Gastroesophageal sphincter (tissue), 3 donors: ENCODE measurements around the gene BORCS5.

Experiments
- CTCF ChIP-seq, 4 experiments: fragments of 200-600 bp in 2 of 4; fragments of 450-650 bp in 2 of 4; sonication (generic) in 1 of 4; IDR thresholded peaks; one replicate each; pipeline ENCODE4 v1.5.1; 2017 to 2019; ENCODE audit warnings: antibody characterized with exemption in 4 of 4, mild to moderate bottlenecking in 2 of 4, moderate library complexity in 2 of 4
- EP300 ChIP-seq: sonication (generic); formaldehyde crosslinking; IDR thresholded peaks from one replicate; pipeline ENCODE4 v1.6.1; 2017; ENCODE audit warnings: antibody characterized with exemption, mild to moderate bottlenecking
- POLR2A ChIP-seq, 2 donors: fragments of 450-650 bp; IDR thresholded peaks; one replicate each; pipeline ENCODE4 v1.6.1; 2017; ENCODE audit warnings: antibody characterized with exemption in 2 of 2, mild to moderate bottlenecking in 2 of 2, moderate library complexity in 1 of 2
- POLR2AphosphoS5 ChIP-seq: sonication (generic); formaldehyde crosslinking; IDR thresholded peaks from one replicate; pipeline ENCODE4 v1.6.1; 2017; ENCODE audit warnings: antibody characterized with exemption

- TF ChIP-seq POLR2A (IDR thresholded peaks at IDR 0.05) (no peak), CTCF (IDR thresholded peaks at IDR 0.05) (no peak), POLR2AphosphoS5 (no peak), EP300 (no peak)
These were observed 91.0 kb downstream of the BORCS5 start for GRCh38 chr12:12447837-12448236.
